ENCODE data around the gene DRGX.

DRGX gene

DNA sequence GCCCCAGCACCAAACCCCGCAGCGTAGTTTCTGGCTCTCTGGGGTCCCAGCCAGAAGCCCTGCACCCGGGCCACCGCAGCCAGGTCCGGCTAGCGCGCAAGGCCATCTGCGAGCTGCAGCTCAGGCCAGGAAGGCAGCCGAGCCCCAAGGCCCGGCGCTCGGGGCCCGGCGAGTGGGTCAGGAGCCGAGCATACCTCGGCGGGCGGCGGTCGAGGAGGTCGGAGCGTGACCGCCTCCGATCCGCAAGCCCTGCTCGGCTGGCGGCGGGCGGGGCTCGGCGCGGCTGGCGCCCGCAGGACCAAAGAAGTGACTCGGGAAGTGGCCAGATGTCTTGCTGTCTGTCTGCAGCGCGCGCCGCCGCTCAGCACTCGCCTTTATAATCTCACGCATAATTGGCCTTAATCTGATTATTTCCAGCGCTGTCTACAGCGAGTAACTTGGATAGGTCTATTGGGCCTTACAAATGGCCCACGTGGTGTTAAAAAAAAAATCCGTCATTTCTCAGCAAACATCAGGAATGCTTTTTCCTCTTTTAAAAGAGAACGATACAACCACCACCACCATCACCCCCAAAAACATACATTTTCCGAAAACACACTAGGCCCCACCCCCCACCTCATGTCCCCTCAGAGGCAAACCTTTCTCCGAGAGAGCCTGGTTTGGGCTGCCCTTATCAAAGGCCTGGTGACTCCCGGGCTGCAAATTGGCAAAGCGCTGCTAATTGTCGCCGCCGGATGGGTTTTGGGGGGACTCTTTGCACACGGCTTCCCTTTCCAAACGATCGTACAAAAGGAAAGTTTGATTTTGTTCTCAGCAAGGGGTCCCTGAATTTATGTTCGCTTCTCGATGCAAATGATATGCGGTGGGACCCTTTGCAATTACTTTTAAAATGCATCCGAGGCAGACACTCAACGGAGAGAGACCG, at the start of gene DRGX:
DRGX (minus strand) TSS at position 349 of the 925 bp plus-strand sequence. CDS start 649 bp downstream, outside the sequence.
- DNase-seq (ENCODE audit: low read depth): no peak

GRCh38 chr10:49444349-49444748, 48.5 kb upstream of the DRGX start:
- no peak for DNase-seq (ENCODE audit: low read depth)

- DNase-seq (ENCODE audit: low read depth): no peak
Measured at GRCh38 chr10:49442863-49443262, 47.0 kb upstream of the DRGX start.

DNA sequence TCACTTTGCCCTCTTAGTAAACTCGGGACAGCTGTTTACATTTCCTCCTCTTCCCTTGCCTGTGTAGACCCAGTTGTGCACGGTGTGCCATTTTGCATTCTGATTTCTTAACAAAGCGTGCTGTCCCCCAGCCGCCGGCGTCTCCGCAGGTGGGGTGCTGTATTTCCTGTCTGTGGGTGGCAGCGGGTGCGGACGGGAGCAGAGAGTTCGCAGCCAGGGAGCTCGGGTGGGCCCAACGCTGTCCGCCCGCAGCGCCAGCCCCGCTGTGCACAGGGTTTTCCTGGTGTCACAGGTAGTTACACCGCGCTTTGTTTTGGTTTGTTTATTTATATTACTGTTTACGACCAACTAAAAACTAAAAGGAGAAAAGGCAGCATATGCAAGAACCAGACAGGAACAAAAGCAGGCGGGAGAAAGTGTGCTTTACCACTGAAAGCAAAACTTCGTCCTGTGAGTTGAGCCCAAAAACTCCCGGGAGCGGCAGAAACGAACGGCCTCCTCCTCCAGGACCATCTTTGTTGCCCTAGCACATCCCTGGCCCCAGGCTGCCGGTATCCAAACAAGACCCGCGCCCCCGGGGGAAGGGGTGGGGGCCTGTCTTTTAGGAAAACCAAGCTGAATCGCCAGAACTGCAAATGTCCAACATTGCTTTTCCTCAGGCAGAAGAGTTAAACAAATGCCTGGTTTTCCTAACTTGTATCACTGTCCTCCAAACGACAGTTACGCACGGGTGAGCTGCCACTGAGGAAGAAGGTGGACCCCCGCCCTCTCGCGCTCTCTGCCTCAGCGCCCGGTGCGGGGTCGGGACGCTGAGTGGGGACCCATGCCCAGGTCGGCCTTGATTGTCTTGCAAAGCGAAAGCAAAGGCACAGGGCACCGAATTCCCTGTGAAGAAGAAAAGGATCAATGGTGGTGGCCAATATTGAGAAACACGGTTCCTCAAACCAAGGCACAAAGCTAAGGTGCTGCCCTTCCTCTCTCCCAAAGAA, 45.9 kb upstream of the DRGX start:
- no peak for DNase-seq (ENCODE audit: low read depth)

DNA sequence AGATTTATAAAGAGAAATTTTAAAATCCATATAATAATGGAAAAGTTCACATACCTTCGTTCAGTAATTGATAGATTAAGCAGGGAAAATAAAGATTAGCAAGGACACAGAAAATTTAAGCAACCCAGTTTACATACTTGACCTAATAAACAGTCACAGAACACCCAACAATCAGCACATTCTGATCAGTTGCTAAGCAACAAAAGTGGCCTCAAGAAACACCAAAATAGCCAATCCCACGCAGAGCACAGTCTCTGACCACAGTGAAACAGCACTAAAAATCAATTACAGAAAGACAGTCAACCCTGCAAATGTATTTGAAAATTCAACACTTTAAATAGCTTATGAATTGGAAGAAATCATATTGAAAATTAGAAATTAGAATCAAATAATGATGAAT, 39.3 kb upstream of the DRGX start:
- no peak for DNase-seq (ENCODE audit: low read depth)

DNA sequence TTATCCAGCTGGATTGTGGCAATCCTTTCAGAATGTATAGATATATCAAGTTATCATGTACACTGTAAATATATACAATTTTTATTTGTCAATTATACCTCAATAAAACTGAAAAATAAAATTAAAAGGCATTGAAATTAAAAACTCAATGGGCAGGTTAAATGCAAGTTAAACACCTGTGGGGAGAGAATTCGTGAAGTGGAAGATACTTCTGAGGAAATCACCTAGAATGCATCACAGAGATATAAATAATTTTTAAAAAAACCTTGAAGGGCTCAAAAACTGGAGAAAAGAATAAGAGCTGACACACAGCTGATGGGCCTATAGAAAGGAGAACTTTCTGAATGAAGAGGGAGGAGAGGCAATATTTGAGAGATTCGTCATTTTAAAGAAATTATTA, 37.2 kb upstream of the DRGX start:
- DNase-seq (ENCODE audit: low read depth): no peak

GRCh38 chr10:49431426-49431825, 35.5 kb upstream of the DRGX start:
- no peak for DNase-seq (ENCODE audit: low read depth)

- no peak for DNase-seq (ENCODE audit: low read depth)
Measured at GRCh38 chr10:49429458-49429857, 33.6 kb upstream of the DRGX start.

GRCh38 chr10:49426490-49427360, 30.8 kb upstream of the DRGX start:
- no peak for DNase-seq (ENCODE audit: low read depth)

DNA sequence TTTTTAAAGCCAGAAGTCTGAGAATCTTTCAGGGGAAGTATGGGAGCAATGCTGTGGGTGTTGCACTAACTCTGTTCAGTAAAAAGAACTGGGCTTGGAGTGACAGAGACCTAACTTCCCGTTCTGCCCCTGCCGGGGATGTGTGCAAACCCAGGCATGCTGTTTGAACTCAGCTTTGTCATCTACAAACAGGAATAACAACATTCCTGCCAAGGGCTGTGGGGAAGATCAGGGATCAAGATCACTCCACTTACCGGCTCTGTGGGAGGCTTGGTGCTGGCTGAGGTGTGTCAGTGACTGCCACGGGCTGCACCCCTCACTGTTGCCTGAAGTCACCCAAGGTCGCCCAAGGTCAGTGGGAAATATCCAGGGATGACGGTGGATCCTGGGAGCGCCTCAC, 23.1 kb upstream of the DRGX start:
- no peak for DNase-seq (ENCODE audit: low read depth)

DNA sequence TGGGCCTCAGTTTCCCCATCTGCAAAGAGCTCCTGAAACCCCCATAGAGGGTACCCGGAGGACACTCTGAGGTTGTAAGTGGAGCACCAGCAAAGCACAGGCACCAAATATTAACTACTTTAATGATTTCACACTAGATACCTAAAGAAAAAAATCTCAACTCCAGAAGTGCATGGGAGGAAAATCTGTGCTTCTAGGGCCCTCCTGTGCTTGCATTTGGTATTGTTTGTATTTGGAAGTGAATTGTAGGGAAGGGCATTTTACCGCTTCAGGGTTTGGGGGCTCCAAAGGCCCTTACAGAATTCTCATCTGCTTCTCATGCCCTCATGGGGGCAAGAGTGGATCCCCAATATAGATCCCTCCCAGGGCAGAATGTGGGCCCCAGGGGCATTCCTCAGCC, 22.4 kb upstream of the DRGX start:
- no peak for DNase-seq (ENCODE audit: low read depth)

DNA sequence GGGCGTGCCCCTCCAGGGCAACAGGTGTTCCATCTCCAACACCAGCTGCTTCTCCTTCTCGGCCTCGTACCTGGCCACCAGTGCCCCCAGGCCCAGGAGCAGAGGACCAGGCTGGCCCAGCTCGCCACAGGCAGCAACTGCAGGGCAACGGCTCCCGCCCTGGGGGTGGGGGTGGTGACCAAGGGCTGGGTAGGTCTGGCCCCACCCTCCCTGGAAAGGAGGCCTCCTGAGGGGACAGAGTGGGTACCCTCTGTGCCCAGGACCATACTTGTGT, 22.1 kb upstream of the DRGX start:
- DNase-seq (ENCODE audit: low read depth): no peak

- no peak for DNase-seq (ENCODE audit: low read depth)
Measured at GRCh38 chr10:49417311-49418052, 21.6 kb upstream of the DRGX start.

DNA sequence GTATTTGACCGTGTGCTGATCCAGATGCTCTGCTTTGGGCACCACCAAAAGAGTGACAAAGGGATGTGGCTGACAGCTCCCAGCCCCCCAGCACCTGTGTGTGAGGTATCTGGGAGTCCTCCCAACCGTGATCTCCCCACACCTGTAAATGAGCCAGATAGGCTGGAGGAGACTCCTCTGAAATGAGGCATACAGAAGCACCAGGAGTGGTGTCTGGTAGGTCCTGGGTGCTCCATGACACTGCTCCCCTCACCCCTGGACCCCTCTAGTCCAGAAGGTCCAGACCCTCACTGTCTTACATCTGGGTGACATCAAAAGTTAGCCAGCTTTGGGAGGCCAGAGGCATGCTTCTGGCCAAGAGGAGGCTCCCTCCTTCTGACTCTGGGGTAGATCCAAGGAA, 20.0 kb upstream of the DRGX start:
- no peak for DNase-seq (ENCODE audit: low read depth)

DNA sequence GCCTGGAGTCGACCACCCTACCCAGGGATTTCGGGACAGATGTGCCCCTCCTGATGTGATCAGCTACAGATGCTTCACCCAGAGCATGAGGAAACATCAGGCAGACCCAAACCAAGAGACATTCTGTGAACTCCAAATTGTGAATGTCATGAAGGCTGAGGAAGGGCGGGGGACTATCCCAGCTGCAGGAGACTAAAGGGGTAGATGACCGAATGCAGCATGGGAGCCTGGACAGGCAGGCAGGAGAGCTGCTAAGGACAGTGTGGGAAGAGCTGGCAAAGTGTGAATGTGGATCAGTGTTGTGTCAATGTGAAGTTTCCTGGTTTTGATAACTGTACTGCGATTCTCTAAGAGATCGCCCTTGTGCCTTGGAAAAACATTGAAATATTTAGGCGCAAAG, 19.2 kb upstream of the DRGX start:
- DNase-seq (ENCODE audit: low read depth): no peak

- DNase-seq (ENCODE audit: low read depth): no peak
Measured at GRCh38 chr10:49414496-49414895, 18.6 kb upstream of the DRGX start.

- no peak for DNase-seq (ENCODE audit: low read depth)
Measured at GRCh38 chr10:49412571-49412970, 16.7 kb upstream of the DRGX start.

DNA sequence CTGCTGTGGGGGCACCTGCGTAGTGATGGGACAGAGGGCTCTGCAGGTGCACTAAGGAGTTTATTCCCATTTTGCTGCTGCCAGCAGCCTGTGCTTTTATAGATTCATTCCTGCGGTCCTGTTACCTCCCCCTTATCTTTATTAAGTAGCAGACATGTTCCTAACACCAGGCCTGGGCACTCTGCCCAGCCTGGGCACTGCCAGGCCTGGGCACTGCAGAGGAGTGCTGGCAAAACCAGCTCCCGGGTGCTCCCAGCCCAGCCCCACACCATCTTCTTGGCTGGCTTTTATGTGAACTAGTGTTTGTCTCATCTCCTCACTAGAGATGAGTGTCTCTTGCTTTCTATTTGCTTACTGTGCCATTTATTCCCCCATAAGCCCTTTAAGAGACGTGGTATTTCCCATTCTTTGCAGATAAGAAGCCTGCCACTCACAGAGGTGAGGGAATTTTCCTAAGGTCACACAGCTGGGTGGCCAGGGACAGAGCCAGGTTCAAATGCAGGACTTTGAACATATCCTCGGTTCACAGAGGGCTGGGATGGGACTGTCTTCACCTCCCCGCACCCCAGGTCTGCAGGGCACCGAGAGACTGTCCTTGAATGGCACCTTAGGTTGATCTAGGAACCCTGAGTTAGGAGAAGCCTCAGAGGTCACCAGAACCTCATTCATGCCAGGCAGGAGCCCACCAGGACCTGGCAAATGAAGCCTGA, 14.6 kb upstream of the DRGX start:
- no peak for DNase-seq (ENCODE audit: low read depth)

- DNase-seq (ENCODE audit: low read depth): no peak
Measured at GRCh38 chr10:49409755-49410154, 13.9 kb upstream of the DRGX start.

DNA sequence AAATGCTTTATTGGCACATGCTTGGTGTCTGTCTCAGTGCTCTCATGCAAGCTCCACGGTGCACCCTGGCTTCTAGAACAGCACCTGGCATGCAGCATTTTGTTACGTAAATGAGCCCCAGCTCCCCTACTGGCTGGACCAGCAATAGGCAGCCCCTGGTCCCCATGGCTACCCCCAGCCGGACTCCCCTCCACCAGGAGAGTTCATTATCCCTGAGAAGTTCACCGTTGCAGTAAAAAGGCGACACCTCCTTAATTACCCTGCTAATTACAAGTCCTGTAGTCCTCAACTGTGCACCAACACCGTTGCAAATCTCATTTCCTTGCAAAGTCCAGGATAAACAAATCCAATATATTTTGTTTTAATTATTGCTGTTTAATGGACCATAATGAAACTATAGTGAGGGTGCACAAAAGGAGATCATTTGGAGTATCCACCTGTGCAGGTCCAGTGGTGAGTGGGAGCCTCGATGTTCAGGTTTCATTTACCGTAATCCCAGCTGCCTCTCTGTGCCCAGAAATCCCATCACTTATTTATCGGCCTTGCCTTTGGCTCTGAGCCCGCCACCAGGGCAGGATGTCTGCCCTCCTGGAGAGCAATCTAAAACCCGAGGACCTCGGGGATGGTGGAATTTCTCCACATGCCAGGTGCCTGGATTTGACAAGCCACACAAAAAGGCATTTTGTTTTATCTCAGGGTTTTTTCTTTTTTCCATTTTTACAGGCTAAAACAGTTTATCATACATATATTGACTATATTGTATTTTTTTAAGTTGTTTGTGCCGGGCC, 12.8 kb upstream of the DRGX start:
- DNase-seq (ENCODE audit: low read depth): no peak
